Loucy (cell line): ENCODE results near the gene CD84.

ENCODE experiments used
- H2AFZ ChIP-seq: fragments of 200-600 bp; sonication (generic); 2 replicates; pipeline ENCODE4 v1.6.0; 2016; ENCODE audit warnings: antibody characterized with exemption, mild to moderate bottlenecking, low read length, moderate library complexity
- H3F3A ChIP-seq: fragments of 200-600 bp; 2 replicates; pipeline ENCODE4 v1.6.0; 2016; ENCODE audit warnings: antibody characterized with exemption, low read depth, mild to moderate bottlenecking
- H3K27me3 ChIP-seq: fragments of 200-600 bp; sonication (generic); 2 replicates; pipeline ENCODE4 v1.6.1; 2014; ENCODE audit warnings: low read length, mild to moderate bottlenecking; ENCODE audit not compliant: insufficient read depth, poor library complexity, severe bottlenecking
- H3K36me3 ChIP-seq: fragments of 200-600 bp; sonication (generic); 2 replicates; pipeline ENCODE4 v1.6.1; 2016; ENCODE audit warnings: low read length; ENCODE audit not compliant: insufficient read depth
- H3K4me1 ChIP-seq: fragments of 200-600 bp; sonication (generic); 2 replicates; pipeline ENCODE4 v1.5.1; 2014; ENCODE audit warnings: low read length, mild to moderate bottlenecking; ENCODE audit not compliant: insufficient read depth, poor library complexity, severe bottlenecking
- H3K4me2 ChIP-seq: fragments of 200-600 bp; sonication (generic); 2 replicates; pipeline ENCODE4 v1.6.0; 2014; ENCODE audit warnings: antibody characterized with exemption, low read length, low read depth, mild to moderate bottlenecking; ENCODE audit not compliant: poor library complexity, severe bottlenecking
- H3K4me3 ChIP-seq: fragments of 200-600 bp; sonication (generic); 2 replicates; pipeline ENCODE4 v1.5.1; 2014; ENCODE audit warnings: low read length, mild to moderate bottlenecking, mixed read lengths; ENCODE audit not compliant: poor library complexity, severe bottlenecking
- H3K79me2 ChIP-seq: fragments of 200-600 bp; sonication (generic); 2 replicates; pipeline ENCODE4 v1.6.1; 2014; ENCODE audit warnings: low read length; ENCODE audit not compliant: insufficient read depth
- H3K9ac ChIP-seq: fragments of 200-600 bp; sonication (generic); 2 replicates; pipeline ENCODE4 v1.6.0; 2014; ENCODE audit warnings: mild to moderate bottlenecking, low read depth, low read length, moderate library complexity; ENCODE audit not compliant: poor library complexity, severe bottlenecking
- H3K9me2 ChIP-seq: fragments of 200-600 bp; sonication (generic); replicated peaks from 2 replicates; pipeline ENCODE4 v1.6.1; 2016; ENCODE audit warnings: low read depth, low read length, mixed read lengths
- H3K9me3 ChIP-seq: fragments of 200-600 bp; sonication (generic); 2 replicates; pipeline ENCODE4 v1.6.1; 2014; ENCODE audit warnings: mild to moderate bottlenecking, antibody characterized with exemption, low read length, low read depth; ENCODE audit not compliant: insufficient read depth
- H4K20me1 ChIP-seq: fragments of 200-600 bp; sonication (generic); 2 replicates; pipeline ENCODE4 v1.6.0; 2014; ENCODE audit warnings: antibody characterized with exemption, low read length, mild to moderate bottlenecking; ENCODE audit not compliant: insufficient read depth, poor library complexity, severe bottlenecking
- EZH2phosphoT487 ChIP-seq: fragments of 200-600 bp; IDR thresholded peaks from 2 replicates; pipeline ENCODE4 v1.6.1; 2018; ENCODE audit warnings: antibody characterized with exemption, mild to moderate bottlenecking, moderate library complexity, borderline replicate concordance
- TF ChIP-seq, protein P1 (sequence below): fragments of 200-600 bp; sonication (generic); conservative IDR thresholded peaks from 2 replicates; pipeline ENCODE4 v1.5.1; 2014; ENCODE audit warnings: mild to moderate bottlenecking, antibody characterized with exemption, low read length

Gene CD84

DNA sequence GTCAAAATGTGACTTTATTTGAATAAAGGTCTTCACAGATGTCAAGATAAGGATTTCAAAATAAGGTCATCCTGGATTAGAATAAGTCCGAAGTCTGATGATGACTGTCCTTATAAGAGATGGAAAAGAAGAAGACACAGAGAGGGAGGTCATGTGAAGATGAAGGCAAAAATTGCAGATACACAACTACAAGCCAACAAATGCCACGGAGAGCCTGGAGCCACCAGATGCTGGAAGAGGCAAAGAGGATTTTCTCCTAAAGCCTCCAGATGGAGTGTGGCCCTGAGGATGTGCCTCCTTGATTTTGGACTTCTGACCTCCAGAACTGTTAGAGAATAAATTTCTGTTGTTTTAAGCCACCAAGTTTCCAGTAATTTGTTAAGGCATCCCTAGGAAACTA lies 36.4 kb upstream of the CD84 start:
- Histone ChIP-seq H3K9ac (no peak overlapping the region), H3K9me2 (no peaks in the 10 kb centered on the region), H3K4me2 (no peak overlapping the region), H3K36me3 (no peaks in the 10 kb centered on the region), H3K4me3 (no peak overlapping the region), H3K9me3 (0 out of 2 replicates have a peak, but pooled peaks cover 3% of the 10 kb centered on the region), H3K27me3 (no peaks in the 10 kb centered on the region), H2AFZ (no peak overlapping the region), H3K79me2 (no peaks in the 10 kb centered on the region), H3K4me1 (peaks cover 8% of the 10 kb centered on the region), H4K20me1 (no peaks in the 10 kb centered on the region), H3F3A (no peaks in the 10 kb centered on the region)
- TF ChIP-seq, protein P1, sequence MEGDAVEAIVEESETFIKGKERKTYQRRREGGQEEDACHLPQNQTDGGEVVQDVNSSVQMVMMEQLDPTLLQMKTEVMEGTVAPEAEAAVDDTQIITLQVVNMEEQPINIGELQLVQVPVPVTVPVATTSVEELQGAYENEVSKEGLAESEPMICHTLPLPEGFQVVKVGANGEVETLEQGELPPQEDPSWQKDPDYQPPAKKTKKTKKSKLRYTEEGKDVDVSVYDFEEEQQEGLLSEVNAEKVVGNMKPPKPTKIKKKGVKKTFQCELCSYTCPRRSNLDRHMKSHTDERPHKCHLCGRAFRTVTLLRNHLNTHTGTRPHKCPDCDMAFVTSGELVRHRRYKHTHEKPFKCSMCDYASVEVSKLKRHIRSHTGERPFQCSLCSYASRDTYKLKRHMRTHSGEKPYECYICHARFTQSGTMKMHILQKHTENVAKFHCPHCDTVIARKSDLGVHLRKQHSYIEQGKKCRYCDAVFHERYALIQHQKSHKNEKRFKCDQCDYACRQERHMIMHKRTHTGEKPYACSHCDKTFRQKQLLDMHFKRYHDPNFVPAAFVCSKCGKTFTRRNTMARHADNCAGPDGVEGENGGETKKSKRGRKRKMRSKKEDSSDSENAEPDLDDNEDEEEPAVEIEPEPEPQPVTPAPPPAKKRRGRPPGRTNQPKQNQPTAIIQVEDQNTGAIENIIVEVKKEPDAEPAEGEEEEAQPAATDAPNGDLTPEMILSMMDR: no peak
- TF ChIP-seq EZH2phosphoT487: no peak

DNA sequence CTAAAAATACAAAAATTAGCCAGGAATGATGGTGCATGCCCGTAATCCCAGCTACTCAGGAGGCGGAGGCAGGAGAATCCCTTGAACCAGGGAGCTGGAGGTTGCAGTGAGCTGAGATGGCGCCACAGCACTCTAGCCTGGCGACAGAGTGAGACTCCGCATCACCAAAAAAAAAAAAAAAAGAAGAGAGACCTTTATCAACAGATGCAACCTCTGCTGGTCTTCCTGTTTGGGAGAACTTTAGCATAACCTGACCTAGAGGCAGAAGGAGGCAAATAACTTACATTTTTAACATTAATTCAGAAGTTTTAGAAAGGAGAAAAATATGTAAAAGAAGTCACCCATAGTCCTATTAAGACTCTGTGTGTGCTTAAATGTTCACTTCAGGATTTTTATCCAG lies 35.1 kb upstream of the CD84 start:
- TF ChIP-seq, protein P1: no peak
- TF ChIP-seq EZH2phosphoT487: no peak
- Histone ChIP-seq H3K9me2 (no peaks in the 10 kb centered on the region), H3K27me3 (no peaks in the 10 kb centered on the region), H3K79me2 (no peaks in the 10 kb centered on the region), H3K4me3 (no peak overlapping the region), H4K20me1 (no peaks in the 10 kb centered on the region), H2AFZ (no peak overlapping the region), H3K36me3 (no peaks in the 10 kb centered on the region), H3K9me3 (0 out of 2 replicates have a peak, but pooled peaks cover 3% of the 10 kb centered on the region), H3F3A (no peaks in the 10 kb centered on the region), H3K4me1 (peaks cover 8% of the 10 kb centered on the region), H3K4me2 (no peak overlapping the region), H3K9ac (no peak overlapping the region)

DNA sequence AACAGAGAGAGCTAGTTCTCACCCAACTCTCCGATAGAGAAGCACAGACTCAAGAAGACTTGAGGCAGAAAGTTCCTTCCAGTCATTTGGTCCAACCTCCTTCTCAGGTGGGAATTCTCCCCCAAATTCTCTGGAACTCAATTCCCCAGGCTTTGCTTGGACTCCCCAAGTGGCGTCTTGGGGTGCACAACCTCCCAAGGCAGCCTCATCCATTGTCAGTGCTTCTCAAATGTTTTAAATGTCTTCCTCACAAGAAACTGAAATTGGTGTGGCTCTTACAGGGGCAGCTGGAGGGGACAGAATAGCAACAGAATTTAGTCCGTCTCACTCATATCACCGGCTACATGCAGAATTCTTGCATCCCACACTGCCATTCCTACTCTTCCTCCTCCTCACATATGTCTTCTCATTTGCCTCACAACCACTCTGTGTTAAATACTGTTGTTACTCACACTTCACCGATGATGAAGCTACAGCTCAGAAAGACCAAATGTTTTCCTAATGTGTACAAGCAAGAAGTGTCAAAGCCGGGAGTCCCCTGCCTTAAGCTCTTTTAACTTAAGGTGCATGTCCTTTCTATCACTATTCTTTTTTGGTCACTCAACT lies 33.4 kb upstream of the CD84 start:
- TF ChIP-seq EZH2phosphoT487: no peak
- TF ChIP-seq, protein P1: no peak
- no peak overlapping the region for H3K4me2 ChIP-seq
- no peaks in the 10 kb centered on the region for H3K9me2 ChIP-seq
- no peaks in the 10 kb centered on the region for H3F3A ChIP-seq
- no peaks in the 10 kb centered on the region for H3K27me3 ChIP-seq
- H4K20me1 ChIP-seq: no peaks in the 10 kb centered on the region
- H3K4me3 ChIP-seq: no peak overlapping the region
- H3K9me3 ChIP-seq: no peaks in the 10 kb centered on the region
- H3K36me3 ChIP-seq: no peaks in the 10 kb centered on the region
- H3K4me1 ChIP-seq: peaks cover 8% of the 10 kb centered on the region
- H3K9ac ChIP-seq: no peak overlapping the region
- no peak overlapping the region for H2AFZ ChIP-seq
- no peaks in the 10 kb centered on the region for H3K79me2 ChIP-seq
